Gastrocnemius medialis (tissue), 4 donors: ENCODE measurements around the gene C1QTNF3. TPM values are rescaled to one million over a fixed set of nuclear protein-coding genes. Genes with fewer than 3 reads are reported as not detected.

Experiments used
- ATAC-seq, 2 donors: fragments of 150-250 bp; one replicate each; pipeline ENCODE4 v1.9.1; 2016
- DNase-seq, 2 donors: peaks; one replicate each; pipeline ENCODE4 v3.0.0-alpha.2; 2019
- H3K27ac ChIP-seq, 4 donors: fragments of 200-600 bp; sonication (generic); 1 replicate in 1 of 4; 2 replicates in 3 of 4; pipeline ENCODE4 v1.5.1; 2016 to 2018; ENCODE audit warnings: mild to moderate bottlenecking in 2 of 4, moderate library complexity in 1 of 4
- H3K27me3 ChIP-seq, 3 donors: fragments of 200-600 bp; sonication (generic) in 2 of 3; 1 replicate in 1 of 3; 2 replicates in 2 of 3; pipeline versions ENCODE4 v1.5.1 to v1.6.0; 2016 to 2019; ENCODE audit warnings: mild to moderate bottlenecking in 1 of 3, moderate library complexity in 1 of 3
- H3K36me3 ChIP-seq, 2 donors: fragments of 200-600 bp; sonication (generic) in 1 of 2; one replicate each; pipeline ENCODE4 v1.5.1; 2017 to 2018
- H3K4me1 ChIP-seq, 2 donors: fragments of 200-600 bp; sonication (generic) in 1 of 2; one replicate each; pipeline ENCODE4 v1.5.1; 2016 to 2017; ENCODE audit warnings: mild to moderate bottlenecking in 2 of 2
- H3K4me3 ChIP-seq, 4 donors: fragments of 200-600 bp; sonication (generic) in 3 of 4; 1 replicate in 1 of 4; 2 replicates in 3 of 4; pipeline ENCODE4 v1.5.1; 2016 to 2019; ENCODE audit warnings: mild to moderate bottlenecking in 2 of 4
- H3K9me3 ChIP-seq, 3 donors: fragments of 200-600 bp; sonication (generic) in 2 of 3; 1 replicate in 1 of 3; 2 replicates in 2 of 3; pipeline ENCODE4 v1.5.1; 2016 to 2019
- POLR2A ChIP-seq, 2 donors: fragments of 450-650 bp; IDR thresholded peaks; one replicate each; pipeline ENCODE4 v1.6.1; 2017; ENCODE audit warnings: antibody characterized with exemption in 2 of 2, mild to moderate bottlenecking in 2 of 2, moderate library complexity in 2 of 2
- in situ Hi-C, 4 donors: fragments of 200-750 bp; cut with MboI; loops; one replicate each; pipeline versions ENCODE4 v1.15.0 to v1.8.0; 2017; ENCODE audit warnings: low sequenced_read_pairs in 4 of 4
- intact Hi-C: fragments of 100-400 bp; cut with DNase I; formaldehyde crosslinking; loops from one replicate; pipeline ENCODE4 v1.15.1; 2023; ENCODE audit warnings: low total_unique reads
- total RNA-seq, 4 donors: library from RNA; depleted of rRNA; stranded (reverse); fragments of >200 nt; gene quantifications; one replicate each; pipeline versions ENCODE4 v1.1.0 to v1.2.3, GENCODE V29; 2016
- TF ChIP-seq, protein P1 (sequence below), 5 experiments: fragments of 450-650 bp in 3 of 5; fragments of 200-600 bp in 2 of 5; sonication (generic) in 2 of 5; IDR thresholded peaks in 4 of 5; conservative IDR thresholded peaks in 1 of 5; 1 replicate in 4 of 5; 2 replicates in 1 of 5; pipeline ENCODE4 v1.5.1; 2016 to 2019; ENCODE audit warnings: antibody characterized with exemption in 5 of 5, mild to moderate bottlenecking in 3 of 5, moderate library complexity in 3 of 5

C1QTNF3 gene
- total RNA-seq, 4 donors from 2014 or later, result 0.33 to 1.00 TPM; not detected in 2

DNA sequence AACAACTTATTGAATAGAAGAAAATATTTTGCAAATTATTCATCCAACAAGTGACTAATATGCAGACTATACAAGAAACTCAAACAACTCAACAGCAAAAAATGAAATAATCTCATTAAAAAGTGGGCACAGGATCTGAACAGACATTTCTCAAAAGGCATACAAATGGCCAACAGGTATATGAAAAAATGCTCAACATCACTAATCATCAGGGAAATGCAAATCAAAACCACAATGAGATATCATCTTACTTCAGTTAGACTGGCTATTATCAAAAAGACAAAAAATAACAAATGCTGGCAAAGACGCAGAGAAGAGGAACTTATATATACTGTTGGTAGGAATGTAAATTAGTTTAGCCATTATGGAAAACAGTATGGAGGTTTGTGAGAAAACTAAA, 33.4 kb downstream of the C1QTNF3 start:
- DNase-seq (no peak), ATAC-seq (no peak)
- Histone ChIP-seq H3K9me3 (no peaks in the 10 kb centered on the region), H3K27ac (no peak overlapping the region), H3K36me3 (peaks cover 0 to 4% of the 10 kb centered on the region in 2 donors), H3K27me3 (no peaks in the 10 kb centered on the region), H3K4me3 (no peak overlapping the region), H3K4me1 (peaks cover 6 to 14% of the 10 kb centered on the region in 2 donors)
- intact Hi-C loops (loop anchor here (5.0 kb wide), 1 partner anchor 908 kb away; the partner anchor contains the start of genes BRIX1 and RAD1), in situ Hi-C loops (loop anchor here in 3 of 4 donors (25.0 kb wide), 2 partner anchors 453 to 903 kb away; partner anchors contain the start of genes BRIX1 (in 2 of the 3) and RAD1 (in 2 of the 3))
- no peak for TF ChIP-seq POLR2A (IDR thresholded peaks at IDR 0.05)

DNA sequence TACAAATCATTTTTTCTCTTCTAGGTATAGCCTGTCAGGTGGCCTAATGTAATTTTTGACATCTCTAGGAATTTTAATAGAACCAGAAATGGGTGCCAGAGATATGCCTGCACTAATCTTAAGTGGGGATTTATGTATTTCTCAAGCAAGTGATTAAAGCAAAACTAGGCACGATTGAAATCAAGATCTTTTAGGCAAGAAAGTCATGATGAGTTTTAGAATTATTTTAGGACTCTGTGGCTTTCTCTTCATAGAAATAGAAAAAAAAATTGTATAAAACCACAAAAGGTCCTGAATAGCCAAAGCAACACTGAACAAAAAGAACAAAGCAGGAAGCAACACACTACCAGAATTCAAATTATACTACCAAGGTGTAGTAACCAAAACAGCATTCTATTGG, 34.2 kb downstream of the C1QTNF3 start:
- Histone ChIP-seq H3K4me1 (peaks cover 6 to 14% of the 10 kb centered on the region in 2 donors), H3K27me3 (no peaks in the 10 kb centered on the region), H3K36me3 (peaks cover 0 to 12% of the 10 kb centered on the region in 2 donors), H3K9me3 (no peaks in the 10 kb centered on the region), H3K27ac (peak overlapping the region; percentile 83 to 95 (median 87)), H3K4me3 (peak overlapping the region; percentile 58 to 82 (median 67))
- intact Hi-C loops (loop anchor here (1.0 to 5.0 kb wide), 2 partner anchors 569 to 908 kb away; partner anchors contain the start of genes BRIX1, RAD1 and TARS1), in situ Hi-C loops (loop anchor here in 3 of 4 donors (25.0 kb wide), 2 partner anchors 453 to 903 kb away; partner anchors contain the start of genes BRIX1 (in 2 of the 3) and RAD1 (in 2 of the 3))
- ATAC-seq (no peak), DNase-seq (no peak)
- no peak for TF ChIP-seq POLR2A (IDR thresholded peaks at IDR 0.05)
- TF ChIP-seq, protein P1, sequence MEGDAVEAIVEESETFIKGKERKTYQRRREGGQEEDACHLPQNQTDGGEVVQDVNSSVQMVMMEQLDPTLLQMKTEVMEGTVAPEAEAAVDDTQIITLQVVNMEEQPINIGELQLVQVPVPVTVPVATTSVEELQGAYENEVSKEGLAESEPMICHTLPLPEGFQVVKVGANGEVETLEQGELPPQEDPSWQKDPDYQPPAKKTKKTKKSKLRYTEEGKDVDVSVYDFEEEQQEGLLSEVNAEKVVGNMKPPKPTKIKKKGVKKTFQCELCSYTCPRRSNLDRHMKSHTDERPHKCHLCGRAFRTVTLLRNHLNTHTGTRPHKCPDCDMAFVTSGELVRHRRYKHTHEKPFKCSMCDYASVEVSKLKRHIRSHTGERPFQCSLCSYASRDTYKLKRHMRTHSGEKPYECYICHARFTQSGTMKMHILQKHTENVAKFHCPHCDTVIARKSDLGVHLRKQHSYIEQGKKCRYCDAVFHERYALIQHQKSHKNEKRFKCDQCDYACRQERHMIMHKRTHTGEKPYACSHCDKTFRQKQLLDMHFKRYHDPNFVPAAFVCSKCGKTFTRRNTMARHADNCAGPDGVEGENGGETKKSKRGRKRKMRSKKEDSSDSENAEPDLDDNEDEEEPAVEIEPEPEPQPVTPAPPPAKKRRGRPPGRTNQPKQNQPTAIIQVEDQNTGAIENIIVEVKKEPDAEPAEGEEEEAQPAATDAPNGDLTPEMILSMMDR (IDR thresholded peaks at IDR 0.05 in 4 of 5, conservative IDR thresholded peaks at IDR 0.05 in 1 of 5), result no peak

DNA sequence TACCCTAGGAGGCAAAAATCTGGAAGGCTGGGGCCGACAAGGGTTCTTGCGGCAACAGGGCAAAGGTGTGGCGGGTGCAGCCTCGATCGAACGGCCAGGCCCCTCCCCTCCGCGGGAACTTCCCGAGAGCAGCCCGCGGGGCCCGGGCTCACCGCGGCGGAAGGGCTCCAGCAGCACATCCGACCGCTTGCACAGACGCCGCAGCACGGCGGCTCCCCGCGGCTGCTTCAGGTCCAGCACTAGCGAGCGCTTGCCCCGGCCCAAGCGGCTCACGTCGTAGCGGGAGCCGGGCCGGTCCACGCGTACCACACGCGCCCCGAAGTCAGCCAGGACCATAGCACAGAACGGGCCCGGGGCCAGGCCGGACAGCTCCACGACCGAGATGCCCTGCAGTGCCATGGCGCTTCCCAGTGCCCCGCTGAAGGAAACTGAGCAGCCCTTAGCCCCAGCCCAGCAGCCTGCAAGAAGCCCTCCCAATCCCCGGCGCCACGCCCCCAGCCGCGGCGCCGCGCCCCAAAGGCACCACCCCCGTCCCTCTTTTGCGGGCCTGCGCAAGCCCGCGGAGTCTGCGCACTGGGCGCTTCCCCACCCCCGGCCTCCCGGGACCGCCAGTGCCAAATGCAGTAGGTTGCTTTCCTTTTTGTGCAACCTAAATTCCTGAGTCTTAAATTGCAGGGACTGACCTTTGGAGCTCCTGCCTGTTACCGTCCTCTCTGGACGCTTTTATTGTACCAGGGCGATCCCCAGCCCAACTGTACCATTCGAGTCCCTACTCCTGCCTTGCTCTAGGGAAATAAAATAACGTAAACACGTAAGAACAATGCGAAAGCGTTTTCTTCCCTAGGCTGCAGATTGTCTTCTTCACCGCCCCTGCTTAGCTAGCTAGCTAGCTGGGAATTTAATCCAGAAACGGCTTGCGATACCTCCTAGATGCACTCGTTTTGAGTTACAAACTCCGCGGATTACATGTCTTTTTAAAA, 35.1 kb downstream of the C1QTNF3 start, which contains the start of gene AMACR:
TSS of gene AMACR (minus strand) at position 430 of the 980 bp plus-strand sequence. CDS start at position 399, 31 bp downstream.
- H3K9me3 ChIP-seq, result no peaks in the 10 kb centered on the region
- DNase-seq (peak; percentile 87 to 93), ATAC-seq (peak; percentile 96 to 97)
- H3K27ac ChIP-seq, result peak within 1 kb of the TSS; percentile 83 to 95 (median 87)
- peaks cover 6 to 14% of the 10 kb centered on the region in 2 donors for H3K4me1 ChIP-seq
- H3K4me3 ChIP-seq, result peak within 1 kb of the TSS; percentile 58 to 82 (median 67)
- intact Hi-C loops (loop anchor here (1.0 to 5.0 kb wide), 3 partner anchors 11 to 909 kb away; partner anchors contain the start of genes BRIX1, RAD1 and TARS1), in situ Hi-C loops (loop anchor here in 3 of 4 donors (25.0 kb wide), 2 partner anchors 454 to 904 kb away; partner anchors contain the start of genes BRIX1 (in 2 of the 3) and RAD1 (in 2 of the 3))
- no peaks in the 10 kb centered on the region for H3K27me3 ChIP-seq
- peak; percentile 58 to 84 for TF ChIP-seq POLR2A (IDR thresholded peaks at IDR 0.05)
- TF ChIP-seq, protein P1 (IDR thresholded peaks at IDR 0.05 in 4 of 5, conservative IDR thresholded peaks at IDR 0.05 in 1 of 5), result peak in 2 of 5 experiments; percentile 10 to 16
- H3K36me3 ChIP-seq, result peaks cover 0 to 21% of the 10 kb centered on the region in 2 donors

DNA sequence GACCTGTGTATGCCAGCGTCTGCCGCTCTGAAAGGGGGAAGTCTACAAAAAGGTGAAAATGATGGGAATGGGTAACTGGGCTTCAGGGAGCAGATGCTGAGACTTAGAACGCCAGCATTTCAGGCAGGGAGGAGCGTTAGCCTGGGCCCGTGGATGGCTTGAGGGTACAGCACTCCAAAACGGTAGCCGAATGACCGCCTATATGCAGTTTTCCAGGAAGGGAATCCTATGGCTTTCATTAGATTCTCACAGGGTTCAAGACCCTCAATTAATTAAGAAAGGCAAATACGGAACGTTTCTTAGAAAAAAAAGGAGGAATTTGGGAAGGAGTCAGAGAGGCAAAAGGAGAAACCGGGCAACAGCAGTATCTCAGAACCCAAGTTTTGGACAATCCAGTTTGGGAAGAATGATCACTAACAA, 35.8 kb downstream of the C1QTNF3 start:
- Histone ChIP-seq H3K9me3 (no peaks in the 10 kb centered on the region), H3K4me3 (peak overlapping the region; percentile 58 to 82 (median 67)), H3K4me1 (peaks cover 6 to 14% of the 10 kb centered on the region in 2 donors), H3K36me3 (peaks cover 0 to 23% of the 10 kb centered on the region in 2 donors), H3K27me3 (no peaks in the 10 kb centered on the region), H3K27ac (peak overlapping the region; percentile 83 to 95 (median 87))
- ATAC-seq, result peak in 1 of 2 donors; percentile 11
- TF ChIP-seq POLR2A (IDR thresholded peaks at IDR 0.05), result no peak
- TF ChIP-seq, protein P1 (IDR thresholded peaks at IDR 0.05 in 4 of 5, conservative IDR thresholded peaks at IDR 0.05 in 1 of 5), result no peak
- DNase-seq, result no peak
- intact Hi-C loops (loop anchor here (1.0 to 5.0 kb wide), 2 partner anchors 10 to 910 kb away; partner anchors contain the start of genes BRIX1 and RAD1), in situ Hi-C loops (loop anchor here in 3 of 4 donors (25.0 kb wide), 2 partner anchors 455 to 905 kb away; partner anchors contain the start of genes BRIX1 (in 2 of the 3) and RAD1 (in 2 of the 3))
